Fibroblast of lung (primary cell): ENCODE measurements around the gene ZNF273. TPM values are rescaled to one million over a fixed set of nuclear protein-coding genes. Genes with fewer than 3 reads are reported as not detected.

Experiments
- DNase-seq, 2 donors: peaks; one replicate each; pipeline versions ENCODE4 v3.0.0 to v3.0.0-alpha.2; 2010; ENCODE audit warnings: low read depth in 2 of 2
- H2AFZ ChIP-seq: 2 replicates; pipeline ENCODE4 v1.5.1; 2012; ENCODE audit warnings: low read length, control low read depth, inconsistent platforms
- H3K27ac ChIP-seq: 2 replicates; pipeline ENCODE4 v1.5.1; 2011; ENCODE audit warnings: low read length, control low read depth; ENCODE audit not compliant: insufficient read depth
- H3K27me3 ChIP-seq: 2 replicates; pipeline ENCODE4 v1.5.1; 2011; ENCODE audit warnings: mild to moderate bottlenecking, low read length; ENCODE audit not compliant: control insufficient read depth, insufficient read depth
- H3K36me3 ChIP-seq: 2 replicates; pipeline ENCODE4 v1.5.1; 2011; ENCODE audit warnings: low read length; ENCODE audit not compliant: control insufficient read depth, insufficient read depth
- H3K4me1 ChIP-seq: 2 replicates; pipeline ENCODE4 v1.5.1; 2011; ENCODE audit warnings: low read length; ENCODE audit not compliant: control insufficient read depth, insufficient read depth; ENCODE audit errors: extremely low read depth
- H3K4me2 ChIP-seq: 2 replicates; pipeline ENCODE4 v1.5.1; 2011; ENCODE audit warnings: low read length, control low read depth; ENCODE audit not compliant: insufficient read depth; ENCODE audit errors: extremely low read depth
- H3K4me3 ChIP-seq, 4 experiments: fragments of 200-600 bp in 1 of 4; sonication (generic) in 1 of 4; replicated peaks in 1 of 4; 2 replicates each; pipeline ENCODE4 v1.5.1; 2011 to 2016; ENCODE audit warnings: low read length in 4 of 4, low read depth in 3 of 4, mild to moderate bottlenecking in 3 of 4, control low read depth in 2 of 4, inconsistent platforms in 1 of 4, mixed read lengths in 1 of 4; ENCODE audit not compliant: insufficient read depth in 1 of 4; ENCODE audit errors: control extremely low read depth in 1 of 4
- H3K79me2 ChIP-seq: 2 replicates; pipeline ENCODE4 v1.5.1; 2012; ENCODE audit warnings: mild to moderate bottlenecking, low read length, inconsistent platforms; ENCODE audit not compliant: control insufficient read depth, insufficient read depth
- H3K9ac ChIP-seq: 2 replicates; pipeline ENCODE4 v1.5.1; 2011; ENCODE audit warnings: mild to moderate bottlenecking, low read length, control low read depth; ENCODE audit not compliant: insufficient read depth
- H3K9me3 ChIP-seq: 2 replicates; pipeline ENCODE4 v1.5.1; 2012; ENCODE audit warnings: low read depth, low read length; ENCODE audit not compliant: control insufficient read depth, insufficient read depth
- H4K20me1 ChIP-seq: 2 replicates; pipeline ENCODE4 v1.5.1; 2011; ENCODE audit warnings: low read length; ENCODE audit not compliant: control insufficient read depth, insufficient read depth; ENCODE audit errors: extremely low read depth
- EZH2 ChIP-seq: IDR thresholded peaks from 2 replicates; pipeline ENCODE4 v1.5.1; 2012; ENCODE audit warnings: low read length, control low read depth, mild to moderate bottlenecking; ENCODE audit errors: missing control alignments
- polyA plus RNA-seq, 2 donors: library from polyadenylated mRNA; depleted of rRNA in 1 of 2; stranded (reverse) in 1 of 2; unstranded in 1 of 2; fragments of >200 nt; gene quantifications; 2 replicates each; pipeline ENCODE4 v1.2.1, GENCODE V29; 2011 to 2012; ENCODE audit warnings: missing spikeins in 1 of 2
- total RNA-seq: library from RNA; depleted of rRNA; stranded (reverse); fragments of >200 nt; gene quantifications from 2 replicates; pipeline ENCODE4 v1.2.1, GENCODE V29; 2014
- TF ChIP-seq, protein P1 (sequence below), 2 donors: IDR thresholded peaks in 1 of 2; conservative IDR thresholded peaks in 1 of 2; 1 replicate in 1 of 2; 2 replicates in 1 of 2; pipeline ENCODE4 v1.5.1; 2011 to 2012; ENCODE audit warnings: low read length in 2 of 2, control low read depth in 1 of 2, inconsistent platforms in 1 of 2, low read depth in 1 of 2, mild to moderate bottlenecking in 1 of 2

ZNF273 gene
- total and polyA plus RNA-seq, 2 donors (not counting 1 experiment from before 2014, with no cell fraction given) = 2.1 to 3.1 TPM

GRCh38 chr7:64875658-64876406 is 27.2 kb upstream of the ZNF273 start:
- Histone ChIP-seq H3K4me1 (no peaks in the 10 kb centered on the region), H3K4me2 (no peak overlapping the region), H2AFZ (no peak overlapping the region), H3K36me3 (no peaks in the 10 kb centered on the region), H3K27me3 (no peaks in the 10 kb centered on the region), H3K9me3 (no peaks in the 10 kb centered on the region), H3K27ac (no peak overlapping the region), H3K9ac (no peak overlapping the region), H3K79me2 (no peaks in the 10 kb centered on the region), H4K20me1 (no peaks in the 10 kb centered on the region), H3K4me3 (no peak overlapping the region)
- no peak for DNase-seq
- TF ChIP-seq, protein P1, sequence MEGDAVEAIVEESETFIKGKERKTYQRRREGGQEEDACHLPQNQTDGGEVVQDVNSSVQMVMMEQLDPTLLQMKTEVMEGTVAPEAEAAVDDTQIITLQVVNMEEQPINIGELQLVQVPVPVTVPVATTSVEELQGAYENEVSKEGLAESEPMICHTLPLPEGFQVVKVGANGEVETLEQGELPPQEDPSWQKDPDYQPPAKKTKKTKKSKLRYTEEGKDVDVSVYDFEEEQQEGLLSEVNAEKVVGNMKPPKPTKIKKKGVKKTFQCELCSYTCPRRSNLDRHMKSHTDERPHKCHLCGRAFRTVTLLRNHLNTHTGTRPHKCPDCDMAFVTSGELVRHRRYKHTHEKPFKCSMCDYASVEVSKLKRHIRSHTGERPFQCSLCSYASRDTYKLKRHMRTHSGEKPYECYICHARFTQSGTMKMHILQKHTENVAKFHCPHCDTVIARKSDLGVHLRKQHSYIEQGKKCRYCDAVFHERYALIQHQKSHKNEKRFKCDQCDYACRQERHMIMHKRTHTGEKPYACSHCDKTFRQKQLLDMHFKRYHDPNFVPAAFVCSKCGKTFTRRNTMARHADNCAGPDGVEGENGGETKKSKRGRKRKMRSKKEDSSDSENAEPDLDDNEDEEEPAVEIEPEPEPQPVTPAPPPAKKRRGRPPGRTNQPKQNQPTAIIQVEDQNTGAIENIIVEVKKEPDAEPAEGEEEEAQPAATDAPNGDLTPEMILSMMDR (conservative IDR thresholded peaks at IDR 0.05 in 1 of 2, IDR thresholded peaks at IDR 0.05 in 1 of 2; ENCODE audit: low read depth in 1 of 2, low read length in 2 of 2) = no peak
- TF ChIP-seq EZH2 = no peak

DNA sequence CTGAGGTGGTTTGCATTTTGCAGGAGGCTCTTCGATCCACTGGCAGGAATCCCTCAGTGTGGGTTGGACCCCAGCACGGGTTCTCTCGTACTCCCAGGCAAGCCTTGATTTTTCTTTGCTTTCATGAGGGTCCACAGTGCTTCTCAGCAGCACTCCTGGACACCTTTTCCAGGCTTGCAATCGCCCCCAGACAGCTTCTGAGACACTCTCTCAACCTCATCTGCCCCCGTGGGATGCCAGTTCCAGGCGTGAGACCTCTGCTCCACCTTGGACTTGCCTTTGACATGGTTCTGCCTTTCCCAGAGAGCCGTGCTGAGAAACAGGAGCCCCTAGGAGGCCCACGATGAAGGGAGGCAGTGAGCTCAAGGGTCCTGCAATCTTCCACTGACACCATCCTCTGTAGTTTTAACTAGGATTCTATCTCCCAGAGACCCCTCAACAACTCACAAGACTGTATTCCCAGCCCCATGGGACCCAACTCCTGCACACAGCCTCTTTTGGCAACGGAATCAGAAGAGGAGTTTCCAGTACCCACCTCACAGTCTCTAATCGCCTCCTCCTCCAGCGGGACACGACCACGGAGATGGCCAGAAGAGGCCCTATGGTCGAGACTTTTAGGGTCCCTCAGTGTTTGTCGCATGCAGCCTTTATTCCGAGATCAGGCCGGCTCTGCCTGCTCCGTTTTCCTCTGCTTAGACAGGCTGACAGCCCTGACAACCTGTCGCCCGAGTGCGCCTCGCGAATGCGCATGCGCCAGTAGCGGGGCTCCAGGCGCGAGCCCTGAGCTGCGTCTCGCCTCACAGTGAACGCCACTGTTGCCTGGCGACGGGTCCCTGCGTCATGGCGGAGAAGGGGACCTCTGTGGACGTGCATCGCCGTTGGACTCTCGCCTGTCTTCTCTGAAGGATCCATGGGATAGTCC is 26.0 kb upstream of the ZNF273 start:
- H4K20me1 ChIP-seq = no peaks in the 10 kb centered on the region
- H3K36me3 ChIP-seq = no peaks in the 10 kb centered on the region
- no peak overlapping the region for H2AFZ ChIP-seq
- peak in 1 of 2 donors; percentile 16 for DNase-seq
- no peaks in the 10 kb centered on the region for H3K9me3 ChIP-seq
- no peak overlapping the region for H3K27ac ChIP-seq
- H3K4me1 ChIP-seq = no peaks in the 10 kb centered on the region
- peak overlapping the region in 1 of 4 experiments; percentile 20 for H3K4me3 ChIP-seq
- no peaks in the 10 kb centered on the region for H3K79me2 ChIP-seq
- no peak overlapping the region for H3K4me2 ChIP-seq
- no peaks in the 10 kb centered on the region for H3K27me3 ChIP-seq
- H3K9ac ChIP-seq = no peak overlapping the region
- TF ChIP-seq, protein P1 (conservative IDR thresholded peaks at IDR 0.05 in 1 of 2, IDR thresholded peaks at IDR 0.05 in 1 of 2; ENCODE audit: low read depth in 1 of 2, low read length in 2 of 2) = no peak
- no peak for TF ChIP-seq EZH2
